ENCODE measurements around the gene AP3B2. TPM values are rescaled to one million over a fixed set of nuclear protein-coding genes. Genes with fewer than 3 reads are reported as not detected.

AP3B2 gene
- total RNA-seq, 4 donors from 2014 or later, result 1.2 to 10.4 (median 1.6) TPM; not detected in 1

- no peaks in the 10 kb centered on the region for H3K9me3 ChIP-seq
- DNase-seq, result no peak
- no peak for TF ChIP-seq POLR2A (IDR thresholded peaks at IDR 0.05)
- no peak for TF ChIP-seq CTCF (IDR thresholded peaks at IDR 0.05)
- H3K27me3 ChIP-seq, result no peaks in the 10 kb centered on the region
- H3K36me3 ChIP-seq, result no peaks in the 10 kb centered on the region
- no peak overlapping the region for H3K27ac ChIP-seq
- H3K4me1 ChIP-seq, result no peaks in the 10 kb centered on the region
- H3K4me3 ChIP-seq, result no peak overlapping the region
These were observed 98.3 kb downstream of the AP3B2 start for GRCh38 chr15:82611348-82611747.

Other genes with a start within 250 kb of the AP3B2 start
- gene RPS17, start 169.4 kb downstream of the AP3B2 start, total RNA-seq, result 1,000 to 10,000 TPM in 1 of 4 donors, 100 to 1,000 TPM in 3; 237 to 1,533 (median 677) TPM
- gene CPEB1, start 62.5 kb downstream of the AP3B2 start, total RNA-seq, result 1 to 10 TPM in 3 of 4 donors, under 1 TPM in 1; 0.53 to 4.2 (median 1.9) TPM
- not detected for gene FSD2, start 96.2 kb upstream of the AP3B2 start, total RNA-seq
- gene WHAMM, start 99.8 kb upstream of the AP3B2 start, total RNA-seq, result 10 to 100 TPM in 3 of 4 donors, 1 to 10 TPM in 1; 8.6 to 16.0 (median 13.2) TPM
- 1 to 10 TPM; 2.2 to 4.3 (median 3.3) TPM for gene HOMER2, start 242.8 kb upstream of the AP3B2 start, total RNA-seq